GM12878 (cell line): ENCODE measurements around the gene FPGS. TPM values are rescaled to one million over a fixed set of nuclear protein-coding genes. Genes with fewer than 3 reads are reported as not detected.

Experiments
- CBX3 ChIP-seq: fragments of 200-600 bp; sonication (generic); IDR thresholded peaks from 2 replicates; pipeline ENCODE4 v1.6.1; 2016; ENCODE audit warnings: low read depth, borderline replicate concordance
- IKZF2 ChIP-seq, 2 experiments: fragments of 450-650 bp; IDR thresholded peaks; 2 replicates each; pipeline ENCODE4 v1.6.1; 2017; ENCODE audit warnings: mild to moderate bottlenecking in 2 of 2, moderate library complexity in 2 of 2
- NFYB ChIP-seq: IDR thresholded peaks from 2 replicates; pipeline ENCODE4 v1.6.1; 2011; ENCODE audit warnings: low read depth, mild to moderate bottlenecking, low read length, improper control_type of control experiment, moderate library complexity; ENCODE audit not compliant: insufficient read depth
- POLR2AphosphoS5 ChIP-seq: IDR thresholded peaks from 2 replicates; pipeline ENCODE4 v1.6.1; 2011; ENCODE audit warnings: mild to moderate bottlenecking, low read length, inconsistent platforms
- RAD51 ChIP-seq: fragments of 450-650 bp; IDR thresholded peaks from 2 replicates; pipeline ENCODE4 v1.6.1; 2016; ENCODE audit warnings: moderate library complexity, mild to moderate bottlenecking, inconsistent platforms
- RB1 ChIP-seq: fragments of 450-650 bp; formaldehyde crosslinking; IDR thresholded peaks from 2 replicates; pipeline ENCODE4 v1.6.1; 2017; ENCODE audit warnings: mild to moderate bottlenecking, borderline replicate concordance
- RELA ChIP-seq: fragments of 450-650 bp; IDR thresholded peaks from 2 replicates; pipeline ENCODE4 v1.8.0; 2014; ENCODE audit warnings: borderline replicate concordance; ENCODE audit not compliant: partially characterized antibody
- TCF3 ChIP-seq: IDR thresholded peaks from 2 replicates; pipeline ENCODE4 v1.6.1; 2012; ENCODE audit warnings: low read depth, mild to moderate bottlenecking, low read length, borderline replicate concordance; ENCODE audit not compliant: insufficient read depth
- ZNF207 ChIP-seq: fragments of 450-650 bp; IDR thresholded peaks from 2 replicates; pipeline ENCODE4 v1.6.1; 2014; ENCODE audit warnings: antibody characterized with exemption, mild to moderate bottlenecking, borderline replicate concordance
- ZNF217 ChIP-seq: fragments of 450-650 bp; IDR thresholded peaks from 2 replicates; pipeline ENCODE4 v1.6.1; 2017; ENCODE audit warnings: antibody characterized with exemption, mild to moderate bottlenecking
- ZSCAN29 ChIP-seq: fragments of 450-650 bp; IDR thresholded peaks from 2 replicates; pipeline ENCODE4 v1.6.1; 2017; ENCODE audit warnings: mild to moderate bottlenecking, moderate library complexity
- polyA plus RNA-seq, 11 experiments: library from polyadenylated mRNA; depleted of rRNA in 4 of 11; unstranded in 6 of 11; stranded (reverse) in 5 of 11; fragments of >200 nt; fragmentation: Nextera tagmentation in 4 of 11; fragmentation: Illumina TruSeq in 1 of 11; extraction: Ambion mirVana in 4 of 11; extraction: Trizol in 1 of 11; gene quantifications; 1 replicate in 1 of 11; 2 replicates in 10 of 11; pipeline versions ENCODE4 v1.2.1 to v1.2.3, GENCODE V29; 2011 to 2016; ENCODE audit warnings: inconsistent platforms in 2 of 11, missing spikeins in 2 of 11, low read depth in 1 of 11
- total RNA-seq, 4 experiments: library from RNA; depleted of rRNA in 3 of 4; stranded (reverse); fragments of >200 nt in 3 of 4; fragmentation: Illumina TruSeq in 1 of 4; extraction: Trizol in 1 of 4; gene quantifications; 2 replicates each; pipeline versions ENCODE4 v1.2.1 to v1.2.3, GENCODE V29; 2013 to 2021
- TF ChIP-seq, protein P1 (sequence below): IDR thresholded peaks from 2 replicates; pipeline ENCODE4 v1.6.1; 2012; ENCODE audit warnings: mild to moderate bottlenecking, low read depth, low read length
- TF ChIP-seq, protein P2 (sequence below): fragments of 450-650 bp; IDR thresholded peaks from 2 replicates; pipeline ENCODE4 v1.6.1; 2016; ENCODE audit warnings: mild to moderate bottlenecking
- TF ChIP-seq, protein P3 (sequence below): IDR thresholded peaks from 2 replicates; pipeline ENCODE4 v1.6.1; 2011; ENCODE audit warnings: low read depth, low read length, improper control_type of control experiment, borderline replicate concordance
- TF ChIP-seq, protein P4 (sequence below): fragments of 450-650 bp; IDR thresholded peaks from 2 replicates; pipeline ENCODE4 v1.6.1; 2017; ENCODE audit warnings: mild to moderate bottlenecking, moderate library complexity
- TF ChIP-seq, protein P5 (sequence below), 3 experiments: IDR thresholded peaks in 2 of 3; conservative IDR thresholded peaks in 1 of 3; 2 replicates each; pipeline ENCODE4 v1.5.1; 2011; ENCODE audit warnings: low read depth in 3 of 3, low read length in 3 of 3, mild to moderate bottlenecking in 3 of 3, control low read depth in 2 of 3, moderate library complexity in 2 of 3, inconsistent platforms in 1 of 3, mixed read lengths in 1 of 3; ENCODE audit not compliant: control insufficient read depth in 2 of 3, insufficient read depth in 1 of 3; ENCODE audit errors: extremely low read depth in 1 of 3

The FPGS gene
- total and polyA plus RNA-seq, 10 of the 15 experiments (the other 5 are each of a cell fraction or from before 2014, with no cell fraction given): 1.2 to 127 (median 80.4) TPM

DNA sequence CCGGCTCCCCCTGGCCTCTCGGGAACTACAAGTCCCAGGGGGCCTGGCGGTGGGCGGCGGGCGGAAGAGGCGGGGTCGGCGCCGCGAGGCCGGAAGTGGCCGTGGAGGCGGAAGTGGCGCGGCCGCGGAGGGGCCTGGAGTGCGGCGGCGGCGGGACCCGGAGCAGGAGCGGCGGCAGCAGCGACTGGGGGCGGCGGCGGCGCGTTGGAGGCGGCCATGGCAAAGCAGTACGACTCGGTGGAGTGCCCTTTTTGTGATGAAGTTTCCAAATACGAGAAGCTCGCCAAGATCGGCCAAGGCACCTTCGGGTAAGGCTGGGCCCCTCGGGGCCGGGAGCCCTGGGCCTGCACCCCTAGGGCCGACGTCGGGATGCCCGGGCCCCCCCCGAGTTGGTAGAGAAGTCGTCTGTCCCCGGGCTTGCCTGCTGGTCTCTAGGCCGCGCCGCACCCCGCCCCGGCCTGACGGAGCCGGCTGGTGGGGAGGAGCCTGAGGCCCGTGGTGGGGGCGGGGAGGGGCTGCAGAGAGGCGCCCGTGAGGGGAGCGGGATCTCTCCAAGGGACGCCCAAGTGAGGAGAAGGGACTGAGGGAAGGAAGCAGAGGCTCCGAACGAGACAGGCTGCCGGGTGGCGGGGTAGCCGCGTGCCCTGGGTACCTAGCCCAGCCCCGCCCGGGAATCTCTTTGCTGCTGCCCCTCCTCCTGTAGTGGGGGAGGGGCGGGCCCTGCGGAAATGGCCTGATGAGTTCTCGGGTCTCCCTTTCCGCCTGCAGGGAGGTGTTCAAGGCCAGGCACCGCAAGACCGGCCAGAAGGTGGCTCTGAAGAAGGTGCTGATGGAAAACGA lies 16.5 kb upstream of the FPGS start, which contains the start of gene CDK9 (continued):
- TF ChIP-seq POLR2AphosphoS5 (no peak; the same call in 1 of the 2 replicates), ZNF217 (peak; percentile 57; the same call in 1 of the 2 replicates), TCF3 (no peak), RB1 (peak; percentile 68; the same call in 1 of the 2 replicates), ZNF207 (0 out of 2 replicates have a peak, but pooled peaks have one; percentile 42), RELA (peak; percentile 21), ZSCAN29 (no peak), CBX3 (no peak), IKZF2 (IDR thresholded peaks at IDR 0.05) (peak; percentile 37 to 50; a peak in 2 of 4 replicates), NFYB (no peak), RAD51 (no peak)
- TF ChIP-seq, protein P1, sequence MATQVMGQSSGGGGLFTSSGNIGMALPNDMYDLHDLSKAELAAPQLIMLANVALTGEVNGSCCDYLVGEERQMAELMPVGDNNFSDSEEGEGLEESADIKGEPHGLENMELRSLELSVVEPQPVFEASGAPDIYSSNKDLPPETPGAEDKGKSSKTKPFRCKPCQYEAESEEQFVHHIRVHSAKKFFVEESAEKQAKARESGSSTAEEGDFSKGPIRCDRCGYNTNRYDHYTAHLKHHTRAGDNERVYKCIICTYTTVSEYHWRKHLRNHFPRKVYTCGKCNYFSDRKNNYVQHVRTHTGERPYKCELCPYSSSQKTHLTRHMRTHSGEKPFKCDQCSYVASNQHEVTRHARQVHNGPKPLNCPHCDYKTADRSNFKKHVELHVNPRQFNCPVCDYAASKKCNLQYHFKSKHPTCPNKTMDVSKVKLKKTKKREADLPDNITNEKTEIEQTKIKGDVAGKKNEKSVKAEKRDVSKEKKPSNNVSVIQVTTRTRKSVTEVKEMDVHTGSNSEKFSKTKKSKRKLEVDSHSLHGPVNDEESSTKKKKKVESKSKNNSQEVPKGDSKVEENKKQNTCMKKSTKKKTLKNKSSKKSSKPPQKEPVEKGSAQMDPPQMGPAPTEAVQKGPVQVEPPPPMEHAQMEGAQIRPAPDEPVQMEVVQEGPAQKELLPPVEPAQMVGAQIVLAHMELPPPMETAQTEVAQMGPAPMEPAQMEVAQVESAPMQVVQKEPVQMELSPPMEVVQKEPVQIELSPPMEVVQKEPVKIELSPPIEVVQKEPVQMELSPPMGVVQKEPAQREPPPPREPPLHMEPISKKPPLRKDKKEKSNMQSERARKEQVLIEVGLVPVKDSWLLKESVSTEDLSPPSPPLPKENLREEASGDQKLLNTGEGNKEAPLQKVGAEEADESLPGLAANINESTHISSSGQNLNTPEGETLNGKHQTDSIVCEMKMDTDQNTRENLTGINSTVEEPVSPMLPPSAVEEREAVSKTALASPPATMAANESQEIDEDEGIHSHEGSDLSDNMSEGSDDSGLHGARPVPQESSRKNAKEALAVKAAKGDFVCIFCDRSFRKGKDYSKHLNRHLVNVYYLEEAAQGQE: no peak
- TF ChIP-seq, protein P2, sequence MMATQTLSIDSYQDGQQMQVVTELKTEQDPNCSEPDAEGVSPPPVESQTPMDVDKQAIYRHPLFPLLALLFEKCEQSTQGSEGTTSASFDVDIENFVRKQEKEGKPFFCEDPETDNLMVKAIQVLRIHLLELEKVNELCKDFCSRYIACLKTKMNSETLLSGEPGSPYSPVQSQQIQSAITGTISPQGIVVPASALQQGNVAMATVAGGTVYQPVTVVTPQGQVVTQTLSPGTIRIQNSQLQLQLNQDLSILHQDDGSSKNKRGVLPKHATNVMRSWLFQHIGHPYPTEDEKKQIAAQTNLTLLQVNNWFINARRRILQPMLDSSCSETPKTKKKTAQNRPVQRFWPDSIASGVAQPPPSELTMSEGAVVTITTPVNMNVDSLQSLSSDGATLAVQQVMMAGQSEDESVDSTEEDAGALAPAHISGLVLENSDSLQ: 0 out of 2 replicates have a peak, but pooled peaks have one; percentile 26
- TF ChIP-seq, protein P3, sequence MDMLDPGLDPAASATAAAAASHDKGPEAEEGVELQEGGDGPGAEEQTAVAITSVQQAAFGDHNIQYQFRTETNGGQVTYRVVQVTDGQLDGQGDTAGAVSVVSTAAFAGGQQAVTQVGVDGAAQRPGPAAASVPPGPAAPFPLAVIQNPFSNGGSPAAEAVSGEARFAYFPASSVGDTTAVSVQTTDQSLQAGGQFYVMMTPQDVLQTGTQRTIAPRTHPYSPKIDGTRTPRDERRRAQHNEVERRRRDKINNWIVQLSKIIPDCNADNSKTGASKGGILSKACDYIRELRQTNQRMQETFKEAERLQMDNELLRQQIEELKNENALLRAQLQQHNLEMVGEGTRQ: no peak
- TF ChIP-seq, protein P4, sequence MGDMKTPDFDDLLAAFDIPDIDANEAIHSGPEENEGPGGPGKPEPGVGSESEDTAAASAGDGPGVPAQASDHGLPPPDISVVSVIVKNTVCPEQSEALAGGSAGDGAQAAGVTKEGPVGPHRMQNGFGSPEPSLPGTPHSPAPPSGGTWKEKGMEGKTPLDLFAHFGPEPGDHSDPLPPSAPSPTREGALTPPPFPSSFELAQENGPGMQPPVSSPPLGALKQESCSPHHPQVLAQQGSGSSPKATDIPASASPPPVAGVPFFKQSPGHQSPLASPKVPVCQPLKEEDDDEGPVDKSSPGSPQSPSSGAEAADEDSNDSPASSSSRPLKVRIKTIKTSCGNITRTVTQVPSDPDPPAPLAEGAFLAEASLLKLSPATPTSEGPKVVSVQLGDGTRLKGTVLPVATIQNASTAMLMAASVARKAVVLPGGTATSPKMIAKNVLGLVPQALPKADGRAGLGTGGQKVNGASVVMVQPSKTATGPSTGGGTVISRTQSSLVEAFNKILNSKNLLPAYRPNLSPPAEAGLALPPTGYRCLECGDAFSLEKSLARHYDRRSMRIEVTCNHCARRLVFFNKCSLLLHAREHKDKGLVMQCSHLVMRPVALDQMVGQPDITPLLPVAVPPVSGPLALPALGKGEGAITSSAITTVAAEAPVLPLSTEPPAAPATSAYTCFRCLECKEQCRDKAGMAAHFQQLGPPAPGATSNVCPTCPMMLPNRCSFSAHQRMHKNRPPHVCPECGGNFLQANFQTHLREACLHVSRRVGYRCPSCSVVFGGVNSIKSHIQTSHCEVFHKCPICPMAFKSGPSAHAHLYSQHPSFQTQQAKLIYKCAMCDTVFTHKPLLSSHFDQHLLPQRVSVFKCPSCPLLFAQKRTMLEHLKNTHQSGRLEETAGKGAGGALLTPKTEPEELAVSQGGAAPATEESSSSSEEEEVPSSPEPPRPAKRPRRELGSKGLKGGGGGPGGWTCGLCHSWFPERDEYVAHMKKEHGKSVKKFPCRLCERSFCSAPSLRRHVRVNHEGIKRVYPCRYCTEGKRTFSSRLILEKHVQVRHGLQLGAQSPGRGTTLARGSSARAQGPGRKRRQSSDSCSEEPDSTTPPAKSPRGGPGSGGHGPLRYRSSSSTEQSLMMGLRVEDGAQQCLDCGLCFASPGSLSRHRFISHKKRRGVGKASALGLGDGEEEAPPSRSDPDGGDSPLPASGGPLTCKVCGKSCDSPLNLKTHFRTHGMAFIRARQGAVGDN: 0 out of 2 replicates have a peak, but pooled peaks have one; percentile 17
- TF ChIP-seq, protein P5, sequence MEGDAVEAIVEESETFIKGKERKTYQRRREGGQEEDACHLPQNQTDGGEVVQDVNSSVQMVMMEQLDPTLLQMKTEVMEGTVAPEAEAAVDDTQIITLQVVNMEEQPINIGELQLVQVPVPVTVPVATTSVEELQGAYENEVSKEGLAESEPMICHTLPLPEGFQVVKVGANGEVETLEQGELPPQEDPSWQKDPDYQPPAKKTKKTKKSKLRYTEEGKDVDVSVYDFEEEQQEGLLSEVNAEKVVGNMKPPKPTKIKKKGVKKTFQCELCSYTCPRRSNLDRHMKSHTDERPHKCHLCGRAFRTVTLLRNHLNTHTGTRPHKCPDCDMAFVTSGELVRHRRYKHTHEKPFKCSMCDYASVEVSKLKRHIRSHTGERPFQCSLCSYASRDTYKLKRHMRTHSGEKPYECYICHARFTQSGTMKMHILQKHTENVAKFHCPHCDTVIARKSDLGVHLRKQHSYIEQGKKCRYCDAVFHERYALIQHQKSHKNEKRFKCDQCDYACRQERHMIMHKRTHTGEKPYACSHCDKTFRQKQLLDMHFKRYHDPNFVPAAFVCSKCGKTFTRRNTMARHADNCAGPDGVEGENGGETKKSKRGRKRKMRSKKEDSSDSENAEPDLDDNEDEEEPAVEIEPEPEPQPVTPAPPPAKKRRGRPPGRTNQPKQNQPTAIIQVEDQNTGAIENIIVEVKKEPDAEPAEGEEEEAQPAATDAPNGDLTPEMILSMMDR (IDR thresholded peaks at IDR 0.05 in 2 of 3, conservative IDR thresholded peaks at IDR 0.05 in 1 of 3; ENCODE audit: control insufficient read depth in 2 of 3, extremely low read depth in 1 of 3, insufficient read depth in 1 of 3, low read depth in 3 of 3, low read length in 3 of 3): peak in 2 of 3 experiments; percentile 4 to 12; a peak in 2 of 6 replicates
